Mesothelial cell of epicardium (in vitro differentiated cells): ENCODE results near the gene F11R. TPM values are rescaled to one million over a fixed set of nuclear protein-coding genes. Genes with fewer than 3 reads are reported as not detected.

Source experiments
- DNase-seq, 2 experiments: peaks; one replicate each; pipeline ENCODE4 v3.0.0; 2021; ENCODE audit warnings: low spot score in 2 of 2; ENCODE audit not compliant: unreplicated experiment in 2 of 2
- H3K27ac Mint-ChIP-seq: 2 replicates; pipeline ENCODE4 v1.8.0; 2021; ENCODE audit warnings: mixed read lengths
- H3K27me3 Mint-ChIP-seq: 2 replicates; pipeline ENCODE4 v1.8.0; 2021; ENCODE audit warnings: low read depth, mixed read lengths
- H3K36me3 Mint-ChIP-seq: 2 replicates; pipeline ENCODE4 v1.8.0; 2021; ENCODE audit warnings: mixed read lengths
- H3K4me1 Mint-ChIP-seq: 2 replicates; pipeline ENCODE4 v1.8.0; 2021; ENCODE audit warnings: mixed read lengths
- H3K4me3 Mint-ChIP-seq: 2 replicates; pipeline ENCODE4 v1.8.0; 2021; ENCODE audit warnings: mild to moderate bottlenecking, moderate library complexity, mixed read lengths
- H3K9me3 Mint-ChIP-seq: 2 replicates; pipeline ENCODE4 v1.8.0; 2021; ENCODE audit warnings: mixed read lengths
- total RNA-seq: library from RNA; stranded (reverse); gene quantifications from 3 replicates; pipeline ENCODE4 v1.2.1, GENCODE V29; 2021
- TF ChIP-seq, protein P1 (sequence below): fragments of 200-600 bp; sonication (generic); IDR thresholded peaks from one replicate; pipeline ENCODE4 v1.5.0; 2021; ENCODE audit warnings: antibody characterized with exemption; ENCODE audit not compliant: unreplicated experiment

Gene F11R
- total RNA-seq, 1 donor from 2014 or later: 114 TPM

DNA sequence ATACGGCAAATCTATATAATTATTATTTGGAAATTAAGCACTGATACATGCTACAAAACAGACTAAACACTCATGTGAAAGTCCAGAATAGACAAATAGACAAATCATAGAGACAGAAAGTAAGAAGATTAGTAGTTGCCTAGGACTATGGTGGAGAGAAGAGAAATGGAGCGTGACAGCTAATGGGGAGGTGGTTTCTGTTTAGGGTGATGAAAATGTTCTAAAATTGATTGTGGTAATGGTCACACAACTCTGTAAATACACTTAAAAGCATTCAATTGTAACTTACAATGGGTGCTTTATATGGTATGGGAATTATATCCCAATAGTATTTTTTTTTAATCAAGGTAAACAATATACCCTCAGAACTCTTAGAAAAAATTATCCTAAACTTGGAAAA is 45.9 kb downstream of the F11R start:
- no peak overlapping the region for H3K4me3 Mint-ChIP-seq
- H3K27me3 Mint-ChIP-seq: peaks cover 1% of the 10 kb centered on the region
- H3K27ac Mint-ChIP-seq: no peak overlapping the region

DNA sequence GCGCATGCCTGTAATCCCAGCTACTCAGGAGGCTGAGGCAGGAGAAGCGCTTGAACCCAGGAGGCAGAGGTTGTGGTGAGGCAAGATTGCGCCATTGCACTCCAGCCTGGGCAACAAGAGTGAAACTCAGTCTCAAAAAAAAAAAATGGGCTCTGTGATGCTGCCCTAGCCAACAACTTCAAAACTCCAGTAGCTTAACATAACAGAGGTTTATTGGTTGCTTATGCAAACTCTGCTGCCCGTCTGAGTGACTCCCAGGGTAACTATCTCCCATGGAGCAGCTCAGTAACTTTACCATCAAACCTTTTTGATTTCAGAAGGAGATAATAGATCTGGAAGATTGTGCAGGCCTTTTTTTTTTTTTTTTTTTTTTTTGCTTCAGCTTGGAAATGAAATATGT is 47.5 kb downstream of the F11R start:
- peaks cover 1% of the 10 kb centered on the region for H3K27me3 Mint-ChIP-seq
- TF ChIP-seq, protein P1, sequence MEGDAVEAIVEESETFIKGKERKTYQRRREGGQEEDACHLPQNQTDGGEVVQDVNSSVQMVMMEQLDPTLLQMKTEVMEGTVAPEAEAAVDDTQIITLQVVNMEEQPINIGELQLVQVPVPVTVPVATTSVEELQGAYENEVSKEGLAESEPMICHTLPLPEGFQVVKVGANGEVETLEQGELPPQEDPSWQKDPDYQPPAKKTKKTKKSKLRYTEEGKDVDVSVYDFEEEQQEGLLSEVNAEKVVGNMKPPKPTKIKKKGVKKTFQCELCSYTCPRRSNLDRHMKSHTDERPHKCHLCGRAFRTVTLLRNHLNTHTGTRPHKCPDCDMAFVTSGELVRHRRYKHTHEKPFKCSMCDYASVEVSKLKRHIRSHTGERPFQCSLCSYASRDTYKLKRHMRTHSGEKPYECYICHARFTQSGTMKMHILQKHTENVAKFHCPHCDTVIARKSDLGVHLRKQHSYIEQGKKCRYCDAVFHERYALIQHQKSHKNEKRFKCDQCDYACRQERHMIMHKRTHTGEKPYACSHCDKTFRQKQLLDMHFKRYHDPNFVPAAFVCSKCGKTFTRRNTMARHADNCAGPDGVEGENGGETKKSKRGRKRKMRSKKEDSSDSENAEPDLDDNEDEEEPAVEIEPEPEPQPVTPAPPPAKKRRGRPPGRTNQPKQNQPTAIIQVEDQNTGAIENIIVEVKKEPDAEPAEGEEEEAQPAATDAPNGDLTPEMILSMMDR: no peak
- H3K36me3 Mint-ChIP-seq: no peaks in the 10 kb centered on the region
- H3K4me1 Mint-ChIP-seq: peaks cover 6% of the 10 kb centered on the region
- no peak for DNase-seq
- no peak overlapping the region for H3K4me3 Mint-ChIP-seq
- H3K9me3 Mint-ChIP-seq: no peaks in the 10 kb centered on the region
- H3K27ac Mint-ChIP-seq: no peak overlapping the region

More for the DNA sequence above, 45.9 kb downstream of the F11R start:
- no peak for DNase-seq
- Mint-ChIP-seq H3K36me3 (no peaks in the 10 kb centered on the region), H3K4me1 (peaks cover 6% of the 10 kb centered on the region), H3K9me3 (no peaks in the 10 kb centered on the region)
- TF ChIP-seq, protein P1: no peak

DNA sequence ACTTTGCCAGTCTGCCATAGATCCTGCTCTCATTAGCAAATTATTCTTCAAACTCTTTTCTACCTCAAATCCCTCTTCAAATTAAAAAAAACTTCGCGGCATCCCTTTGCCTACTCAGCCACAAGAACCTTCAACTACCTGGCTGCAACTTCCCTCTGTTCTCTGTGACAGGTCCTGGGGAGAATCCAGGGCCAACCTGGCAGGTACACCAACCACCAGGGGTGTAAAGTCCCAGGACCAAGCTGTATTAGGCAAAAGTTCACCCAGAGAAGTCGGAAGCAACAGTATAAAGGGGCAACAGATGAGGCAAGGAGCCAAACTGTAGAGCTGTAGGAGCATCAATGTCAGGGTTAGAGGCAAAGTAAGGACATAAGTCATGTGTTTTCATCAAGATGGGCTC is 48.0 kb downstream of the F11R start:
- Mint-ChIP-seq H3K36me3 (no peaks in the 10 kb centered on the region), H3K27ac (no peak overlapping the region), H3K27me3 (peaks cover 1% of the 10 kb centered on the region), H3K9me3 (no peaks in the 10 kb centered on the region), H3K4me1 (peaks cover 6% of the 10 kb centered on the region), H3K4me3 (no peak overlapping the region)
- TF ChIP-seq, protein P1: no peak
- DNase-seq: no peak

DNA sequence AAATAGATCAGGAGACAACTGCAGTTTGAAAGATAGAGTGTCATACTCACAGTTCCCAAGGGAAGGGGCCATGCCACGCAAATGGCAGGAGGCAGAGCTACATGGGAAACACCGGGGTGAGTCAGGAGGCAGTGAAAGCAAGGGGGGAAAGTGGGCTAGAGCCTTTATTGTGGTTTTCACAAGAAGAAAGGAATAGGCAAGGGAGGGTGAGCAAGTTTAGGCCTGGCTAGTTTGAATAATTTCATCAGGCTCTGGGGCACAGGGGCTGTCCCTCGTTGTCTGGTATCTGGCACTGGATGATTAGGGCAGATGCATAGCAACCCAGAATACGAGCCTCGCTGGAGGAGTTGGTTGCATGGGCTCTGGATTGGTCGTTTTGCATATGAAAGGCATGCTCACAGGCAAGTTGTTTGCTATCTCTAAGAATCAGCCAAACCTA is 49.3 kb downstream of the F11R start:
- Mint-ChIP-seq H3K36me3 (no peaks in the 10 kb centered on the region), H3K27ac (no peak overlapping the region), H3K4me1 (peaks cover 6% of the 10 kb centered on the region), H3K27me3 (peaks cover 1% of the 10 kb centered on the region), H3K4me3 (no peak overlapping the region), H3K9me3 (no peaks in the 10 kb centered on the region)
- TF ChIP-seq, protein P1: no peak
- no peak for DNase-seq

DNA sequence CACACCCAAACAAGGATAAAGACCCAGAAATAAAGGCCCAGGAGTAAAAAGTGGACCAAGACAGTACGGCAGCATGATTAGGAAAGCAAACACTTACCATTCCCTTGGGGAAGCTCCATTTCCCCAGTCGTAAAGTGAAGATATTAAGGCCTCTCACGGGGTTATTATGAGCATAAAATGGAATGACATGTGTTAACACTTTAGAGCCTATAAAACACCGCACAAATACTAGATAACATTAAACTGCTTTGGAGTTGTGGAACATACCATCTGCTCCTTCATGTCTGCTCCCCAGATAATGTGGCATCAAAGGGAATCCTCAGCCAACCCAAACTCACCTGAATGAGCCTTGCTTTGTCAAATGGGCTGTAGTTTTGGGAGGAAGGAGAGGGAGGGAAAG is 57.4 kb downstream of the F11R start:
- H3K9me3 Mint-ChIP-seq: no peaks in the 10 kb centered on the region
- TF ChIP-seq, protein P1: no peak
- H3K36me3 Mint-ChIP-seq: no peaks in the 10 kb centered on the region
- H3K4me1 Mint-ChIP-seq: no peaks in the 10 kb centered on the region
- H3K27me3 Mint-ChIP-seq: no peaks in the 10 kb centered on the region
- H3K4me3 Mint-ChIP-seq: no peak overlapping the region
- DNase-seq: no peak
- no peak overlapping the region for H3K27ac Mint-ChIP-seq

DNA sequence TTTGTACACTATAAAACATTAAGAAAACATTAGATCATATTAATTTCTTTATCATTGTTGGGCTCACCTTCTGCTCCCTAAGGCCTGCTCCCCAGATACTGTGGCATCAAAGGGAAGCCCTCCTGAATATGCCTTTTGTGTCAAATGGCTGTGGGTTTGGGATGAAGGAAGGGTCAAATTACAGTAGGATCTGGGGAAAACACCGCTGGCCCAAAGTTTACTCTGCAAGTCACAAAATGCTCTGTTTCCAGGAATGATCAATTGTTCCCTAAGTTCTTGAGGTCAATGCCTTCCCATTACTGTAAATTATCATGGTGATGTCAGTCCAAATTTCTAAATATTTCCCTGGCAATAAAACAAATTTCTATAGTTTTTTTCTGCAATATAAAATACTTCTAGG is 59.5 kb downstream of the F11R start:
- Mint-ChIP-seq H3K27me3 (no peaks in the 10 kb centered on the region), H3K4me1 (no peaks in the 10 kb centered on the region), H3K9me3 (no peaks in the 10 kb centered on the region), H3K4me3 (no peak overlapping the region), H3K27ac (no peak overlapping the region), H3K36me3 (no peaks in the 10 kb centered on the region)
- TF ChIP-seq, protein P1: no peak
- no peak for DNase-seq
